Measurements from ENCODE around the gene ZCCHC10.
"Not testable (repeated sequence)": the region's sequence is repeated elsewhere in the genome, so short reads cannot be mapped to it uniquely, and the experiment has no call there.

The ZCCHC10 gene

GRCh38 chr5:133041910-133042309, 15.6 kb upstream of the ZCCHC10 start:
- DNase-seq (ENCODE audit: low read depth), result no peak

- DNase-seq (ENCODE audit: low read depth), result no peak
Measured at GRCh38 chr5:133041157-133041784, 14.9 kb upstream of the ZCCHC10 start.

- not testable (repeated sequence) for DNase-seq (ENCODE audit: low read depth)
Measured at GRCh38 chr5:133036677-133037076, 10.3 kb upstream of the ZCCHC10 start.

- no peak for DNase-seq (ENCODE audit: low read depth)
Measured at GRCh38 chr5:133035224-133035623, 8.9 kb upstream of the ZCCHC10 start.

GRCh38 chr5:133034064-133034463, 7.7 kb upstream of the ZCCHC10 start:
- no peak for DNase-seq (ENCODE audit: low read depth)

- DNase-seq (ENCODE audit: low read depth), result no peak
Measured at GRCh38 chr5:133032852-133033742, 6.7 kb upstream of the ZCCHC10 start.

GRCh38 chr5:133030343-133031005, 4.1 kb upstream of the ZCCHC10 start:
- no peak for DNase-seq (ENCODE audit: low read depth)

- no peak for DNase-seq (ENCODE audit: low read depth)
Measured at GRCh38 chr5:133029416-133029815, 3.1 kb upstream of the ZCCHC10 start.

GRCh38 chr5:133026664-133027153, 360 bp upstream of the ZCCHC10 start:
- DNase-seq (ENCODE audit: low read depth), result no peak

GRCh38 chr5:133019471-133019870, 6.9 kb downstream of the ZCCHC10 start:
- not testable (repeated sequence) for DNase-seq (ENCODE audit: low read depth)

GRCh38 chr5:133017964-133018363, 8.4 kb downstream of the ZCCHC10 start:
- DNase-seq (ENCODE audit: low read depth), result no peak

GRCh38 chr5:133015466-133015865, 10.9 kb downstream of the ZCCHC10 start:
- DNase-seq (ENCODE audit: low read depth), result no peak

- not testable (repeated sequence) for DNase-seq (ENCODE audit: low read depth)
Measured at GRCh38 chr5:133008455-133008854, 17.9 kb downstream of the ZCCHC10 start.

GRCh38 chr5:133006653-133007052, 19.7 kb downstream of the ZCCHC10 start:
- no peak for DNase-seq (ENCODE audit: low read depth)

GRCh38 chr5:132999246-132999645, 27.1 kb downstream of the ZCCHC10 start:
- DNase-seq (ENCODE audit: low read depth), result no peak

GRCh38 chr5:132998556-132998955, 27.8 kb downstream of the ZCCHC10 start:
- DNase-seq (ENCODE audit: low read depth), result no peak

- DNase-seq (ENCODE audit: low read depth), result no peak
Measured at GRCh38 chr5:132996307-132996706, 30.0 kb downstream of the ZCCHC10 start.

GRCh38 chr5:132987531-132988408, 38.6 kb downstream of the ZCCHC10 start:
- no peak for DNase-seq (ENCODE audit: low read depth)

GRCh38 chr5:132982971-132983370, 43.4 kb downstream of the ZCCHC10 start:
- DNase-seq (ENCODE audit: low read depth), result not testable (repeated sequence)

- no peak for DNase-seq (ENCODE audit: low read depth)
Measured at GRCh38 chr5:132981288-132981687, 45.1 kb downstream of the ZCCHC10 start.

GRCh38 chr5:132979976-132980375, 46.4 kb downstream of the ZCCHC10 start:
- no peak for DNase-seq (ENCODE audit: low read depth)
